WERI-Rb-1 (cell line): Measurements from ENCODE around the gene ADIPOR2.
A peak's percentile ranks its signal among the peaks of the same experiment; 100 is the strongest.
"Not testable (repeated sequence)": the region's sequence is repeated elsewhere in the genome, so short reads cannot be mapped to it uniquely, and the experiment has no call there.

Experiments used
- DNase-seq: peaks from one replicate; pipeline ENCODE4 v3.0.0-alpha.2; 2020
- H3K27ac ChIP-seq: fragments of 250-450 bp; sonication (Bioruptor Pico); 2 replicates; pipeline ENCODE4 v1.5.1; 2020; ENCODE audit warnings: mild to moderate bottlenecking, moderate library complexity
- H3K27me3 ChIP-seq: fragments of 250-450 bp; sonication (Bioruptor Pico); 2 replicates; pipeline ENCODE4 v1.5.1; 2021; ENCODE audit warnings: mild to moderate bottlenecking, low read depth, moderate library complexity; ENCODE audit not compliant: insufficient read depth, severe bottlenecking
- H3K36me3 ChIP-seq: fragments of 250-450 bp; sonication (Bioruptor Pico); 2 replicates; pipeline ENCODE4 v1.5.1; 2020; ENCODE audit warnings: mild to moderate bottlenecking, moderate library complexity
- H3K4me3 ChIP-seq: 2 replicates; pipeline ENCODE4 v1.5.1; 2011; ENCODE audit warnings: low read depth, mild to moderate bottlenecking, control low read depth, low read length
- H3K9me3 ChIP-seq: fragments of 250-450 bp; sonication (Bioruptor Pico); 2 replicates; pipeline ENCODE4 v1.5.1; 2021; ENCODE audit warnings: mild to moderate bottlenecking, moderate library complexity; ENCODE audit not compliant: severe bottlenecking
- TF ChIP-seq, protein P1 (sequence below): IDR thresholded peaks from 2 replicates; pipeline ENCODE4 v1.5.1; 2011; ENCODE audit warnings: low read depth, mild to moderate bottlenecking, control low read depth, inconsistent platforms, low read length

ADIPOR2 gene

DNA sequence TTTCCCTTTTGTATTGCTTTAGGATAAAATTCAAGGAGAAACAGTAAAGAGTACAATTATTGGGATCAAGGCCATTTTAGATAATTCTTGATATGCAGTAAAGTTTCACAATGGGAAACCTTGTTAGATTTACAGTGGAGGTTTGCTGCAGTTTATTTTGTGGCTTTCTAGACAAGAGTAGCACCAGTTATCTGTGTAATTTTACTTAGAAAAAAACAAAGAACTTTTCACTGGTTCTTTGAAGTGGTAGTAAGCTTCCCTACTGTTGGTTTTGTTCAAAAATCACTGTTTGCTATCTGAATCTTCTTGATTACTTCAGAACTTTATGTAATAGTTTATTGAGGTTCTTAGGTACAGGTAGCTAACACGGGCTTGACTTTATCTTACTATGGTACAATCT lies 42.0 kb downstream of the ADIPOR2 start:
- H3K36me3 ChIP-seq = no peaks in the 10 kb centered on the region; the same call in 1 of the 2 replicates
- no peaks in the 10 kb centered on the region for H3K9me3 ChIP-seq
- TF ChIP-seq, protein P1, sequence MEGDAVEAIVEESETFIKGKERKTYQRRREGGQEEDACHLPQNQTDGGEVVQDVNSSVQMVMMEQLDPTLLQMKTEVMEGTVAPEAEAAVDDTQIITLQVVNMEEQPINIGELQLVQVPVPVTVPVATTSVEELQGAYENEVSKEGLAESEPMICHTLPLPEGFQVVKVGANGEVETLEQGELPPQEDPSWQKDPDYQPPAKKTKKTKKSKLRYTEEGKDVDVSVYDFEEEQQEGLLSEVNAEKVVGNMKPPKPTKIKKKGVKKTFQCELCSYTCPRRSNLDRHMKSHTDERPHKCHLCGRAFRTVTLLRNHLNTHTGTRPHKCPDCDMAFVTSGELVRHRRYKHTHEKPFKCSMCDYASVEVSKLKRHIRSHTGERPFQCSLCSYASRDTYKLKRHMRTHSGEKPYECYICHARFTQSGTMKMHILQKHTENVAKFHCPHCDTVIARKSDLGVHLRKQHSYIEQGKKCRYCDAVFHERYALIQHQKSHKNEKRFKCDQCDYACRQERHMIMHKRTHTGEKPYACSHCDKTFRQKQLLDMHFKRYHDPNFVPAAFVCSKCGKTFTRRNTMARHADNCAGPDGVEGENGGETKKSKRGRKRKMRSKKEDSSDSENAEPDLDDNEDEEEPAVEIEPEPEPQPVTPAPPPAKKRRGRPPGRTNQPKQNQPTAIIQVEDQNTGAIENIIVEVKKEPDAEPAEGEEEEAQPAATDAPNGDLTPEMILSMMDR = no peak
- H3K4me3 ChIP-seq = no peak overlapping the region
- H3K27me3 ChIP-seq = no peaks in the 10 kb centered on the region
- H3K27ac ChIP-seq = no peak overlapping the region
- DNase-seq = no peak

DNA sequence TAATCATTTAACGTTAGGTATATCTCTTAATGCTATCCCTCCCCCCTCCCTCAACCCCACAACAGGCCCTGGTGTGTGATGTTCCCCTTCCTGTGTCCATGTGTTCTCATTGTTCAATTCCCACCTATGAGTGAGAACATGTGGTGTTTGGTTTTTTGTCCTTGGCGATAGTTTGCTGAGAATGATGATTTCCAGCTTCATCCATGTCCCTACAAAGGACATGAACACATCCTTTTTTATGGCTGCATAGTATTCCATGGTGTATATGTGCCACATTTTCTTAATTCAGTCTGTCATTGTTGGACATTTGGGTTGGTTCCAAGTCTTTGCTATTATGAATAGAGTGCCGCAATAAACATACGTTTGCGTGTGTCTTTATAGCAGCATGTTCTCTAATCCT lies 42.8 kb downstream of the ADIPOR2 start:
- not testable (repeated sequence) for H3K36me3 ChIP-seq, H3K27me3 ChIP-seq, H3K9me3 ChIP-seq, DNase-seq, H3K27ac ChIP-seq, H3K4me3 ChIP-seq

DNA sequence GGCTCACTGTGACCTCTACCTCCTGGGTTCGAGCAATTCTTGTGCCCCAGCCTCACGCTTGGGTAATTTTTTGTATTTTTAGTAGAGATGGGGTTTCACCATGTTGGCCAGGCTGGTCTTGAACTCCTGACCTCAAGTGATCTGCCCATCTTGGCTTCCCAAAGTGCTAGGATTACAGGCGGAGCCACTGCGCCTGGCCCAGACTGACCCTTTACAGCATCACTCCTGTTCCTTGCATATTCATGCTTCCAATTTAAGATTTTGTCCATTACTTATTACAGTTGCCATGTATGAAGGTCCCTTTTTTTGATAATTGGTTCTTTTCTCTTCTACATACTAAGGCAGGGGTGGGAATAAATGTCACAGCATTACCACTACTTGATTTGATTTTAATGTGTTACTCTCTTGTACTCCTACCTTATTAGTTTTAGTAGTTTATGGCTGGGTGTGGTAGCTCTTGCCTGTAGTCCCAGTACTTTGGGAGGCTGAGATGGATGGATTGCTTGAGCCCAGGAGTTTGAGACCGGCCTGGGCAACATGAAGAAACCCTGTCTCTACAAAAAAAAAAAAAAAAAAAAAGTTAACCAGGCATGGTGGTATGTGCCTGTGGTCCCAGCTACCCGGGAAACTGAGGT lies 46.9 kb downstream of the ADIPOR2 start:
- H3K36me3 ChIP-seq = no peaks in the 10 kb centered on the region
- no peak for DNase-seq
- H3K4me3 ChIP-seq = no peak overlapping the region
- TF ChIP-seq, protein P1 = no peak
- no peaks in the 10 kb centered on the region for H3K9me3 ChIP-seq
- H3K27ac ChIP-seq = no peak overlapping the region
- no peaks in the 10 kb centered on the region for H3K27me3 ChIP-seq

GRCh38 chr12:1738446-1738845 lies 47.6 kb downstream of the ADIPOR2 start:
- TF ChIP-seq, protein P1 = no peak
- no peak for DNase-seq
- Histone ChIP-seq H3K27me3 (no peaks in the 10 kb centered on the region), H3K36me3 (no peaks in the 10 kb centered on the region), H3K4me3 (no peak overlapping the region), H3K27ac (no peak overlapping the region), H3K9me3 (no peaks in the 10 kb centered on the region)

GRCh38 chr12:1739368-1739767 lies 48.5 kb downstream of the ADIPOR2 start:
- no peaks in the 10 kb centered on the region for H3K27me3 ChIP-seq
- no peaks in the 10 kb centered on the region for H3K9me3 ChIP-seq
- DNase-seq = no peak
- no peak overlapping the region for H3K4me3 ChIP-seq
- TF ChIP-seq, protein P1 = no peak
- H3K36me3 ChIP-seq = no peaks in the 10 kb centered on the region
- no peak overlapping the region for H3K27ac ChIP-seq

- DNase-seq = peak; percentile 60
- Histone ChIP-seq H3K9me3 (no peaks in the 10 kb centered on the region), H3K4me3 (no peak overlapping the region; the same call in 1 of the 2 replicates), H3K27me3 (no peaks in the 10 kb centered on the region), H3K36me3 (peaks cover 3% of the 10 kb centered on the region; the same call in 1 of the 2 replicates), H3K27ac (peak overlapping the region; percentile 26; the same call in 1 of the 2 replicates)
- TF ChIP-seq, protein P1 = no peak
These were observed 49.5 kb downstream of the ADIPOR2 start for GRCh38 chr12:1740161-1740948.
